B cell (primary cell): ENCODE measurements around the gene SLC22A15. TPM values are rescaled to one million over a fixed set of nuclear protein-coding genes. Genes with fewer than 3 reads are reported as not detected.
"Not testable (repeated sequence)": the region's sequence is repeated elsewhere in the genome, so short reads cannot be mapped to it uniquely, and the experiment has no call there.

Source experiments
- ATAC-seq: fragments of 200-7000 bp; cut with Tn5 transposase; one replicate; pipeline ENCODE4 v1.10.0; 2021; ENCODE audit warnings: low read depth, mild to moderate bottlenecking, moderate number of reproducible peaks, moderate library complexity
- CTCF ChIA-PET: fragments of 350-600 bp; sonication (Branson Sonifier 250); formaldehyde crosslinking; loops from one replicate; lab custom pipeline; 2021; ENCODE audit warnings: antibody characterized with exemption, inconsistent platforms; lab: Charles Lee
- POLR2A ChIA-PET: fragments of 350-600 bp; sonication (Branson Sonifier 250); formaldehyde crosslinking; loops from one replicate; lab custom pipeline; 2021; ENCODE audit warnings: antibody characterized with exemption; lab: Charles Lee
- DNase-seq: peaks from one replicate; pipeline ENCODE4 v3.0.0; 2013
- H2AFZ ChIP-seq: 2 replicates; pipeline ENCODE4 v1.6.1; 2012; ENCODE audit warnings: mild to moderate bottlenecking, low read depth, low read length; ENCODE audit not compliant: insufficient read depth, poor library complexity, severe bottlenecking
- H3K27ac ChIP-seq, 2 donors: 1 replicate in 1 of 2; 2 replicates in 1 of 2; pipeline ENCODE4 v1.5.1; 2012 to 2013; ENCODE audit warnings: low read length in 2 of 2, mild to moderate bottlenecking in 2 of 2, moderate library complexity in 1 of 2
- H3K27me3 ChIP-seq, 4 experiments: fragments of 200-600 bp in 1 of 4; sonication (generic) in 1 of 4; replicated peaks in 1 of 4; 1 replicate in 2 of 4; 2 replicates in 2 of 4; pipeline versions ENCODE4 v1.6.1 to v1.7.0; 2013 to 2016; ENCODE audit warnings: low read length in 3 of 4, mild to moderate bottlenecking in 2 of 4, mixed read lengths in 1 of 4, moderate library complexity in 1 of 4; ENCODE audit not compliant: insufficient read depth in 4 of 4, control insufficient read depth in 3 of 4; ENCODE audit errors: control extremely low read depth in 1 of 4
- H3K36me3 ChIP-seq, 2 experiments: replicated peaks in 1 of 2; 1 replicate in 1 of 2; 2 replicates in 1 of 2; pipeline versions ENCODE4 v1.6.1 to v1.7.1; 2013; ENCODE audit warnings: low read length in 1 of 2; ENCODE audit not compliant: insufficient read depth in 2 of 2, control insufficient read depth in 1 of 2; ENCODE audit errors: control extremely low read depth in 1 of 2, extremely low read depth in 1 of 2
- H3K4me1 ChIP-seq, 2 donors: fragments of 200-600 bp in 1 of 2; sonication (generic) in 1 of 2; 1 replicate in 1 of 2; 2 replicates in 1 of 2; pipeline versions ENCODE4 v1.5.1 to v1.6.1; 2013 to 2017; ENCODE audit warnings: low read length in 2 of 2; ENCODE audit not compliant: control insufficient read depth in 2 of 2, insufficient read depth in 2 of 2
- H3K4me2 ChIP-seq: replicated peaks from 2 replicates; pipeline ENCODE3; 2012; ENCODE audit warnings: mild to moderate bottlenecking, low read depth, low read length; ENCODE audit not compliant: poor library complexity, severe bottlenecking
- H3K4me3 ChIP-seq, 5 experiments: fragments of 200-600 bp in 1 of 5; sonication (generic) in 1 of 5; 1 replicate in 3 of 5; 2 replicates in 2 of 5; pipeline versions ENCODE4 v1.5.1 to v1.7.0; 2011 to 2016; ENCODE audit warnings: low read length in 4 of 5, mild to moderate bottlenecking in 4 of 5, low read depth in 2 of 5, control low read depth in 1 of 5, moderate library complexity in 1 of 5; ENCODE audit not compliant: insufficient read depth in 1 of 5; ENCODE audit errors: control extremely low read depth in 1 of 5, extremely low read depth in 1 of 5
- H3K79me2 ChIP-seq: fragments of 200-600 bp; sonication (generic); one replicate; pipeline ENCODE4 v1.6.0; 2016; ENCODE audit warnings: low read length; ENCODE audit not compliant: control insufficient read depth, insufficient read depth
- H3K9ac ChIP-seq: fragments of 200-600 bp; sonication (generic); 2 replicates; pipeline ENCODE4 v1.6.1; 2017; ENCODE audit warnings: mild to moderate bottlenecking, low read length, moderate library complexity
- H3K9me3 ChIP-seq, 3 donors: one replicate each; pipeline versions ENCODE4 v1.6.1 to v1.7.1; 2013; ENCODE audit warnings: low read length in 2 of 3; ENCODE audit not compliant: control insufficient read depth in 2 of 3, insufficient read depth in 1 of 3; ENCODE audit errors: control extremely low read depth in 1 of 3
- H4K20me1 ChIP-seq: 2 replicates; pipeline ENCODE4 v1.6.0; 2012; ENCODE audit warnings: mild to moderate bottlenecking, low read length; ENCODE audit not compliant: insufficient read depth, control insufficient read depth, poor library complexity, severe bottlenecking
- H3K27ac Mint-ChIP-seq: one replicate; pipeline ENCODE4 v1.8.0; 2021; ENCODE audit warnings: mixed read lengths
- H3K27me3 Mint-ChIP-seq: one replicate; pipeline ENCODE4 v1.8.0; 2021; ENCODE audit warnings: mixed read lengths
- H3K4me1 Mint-ChIP-seq: one replicate; pipeline ENCODE4 v1.8.0; 2021; ENCODE audit warnings: mixed read lengths
- H3K4me3 Mint-ChIP-seq: one replicate; pipeline ENCODE4 v1.8.0; 2021; ENCODE audit warnings: mixed read lengths
- H3K9me3 Mint-ChIP-seq: one replicate; pipeline ENCODE4 v1.8.0; 2022; ENCODE audit warnings: mixed read lengths; ENCODE audit not compliant: insufficient read depth
- EZH2 ChIP-seq: IDR thresholded peaks from 2 replicates; pipeline ENCODE4 v1.6.1; 2012; ENCODE audit warnings: borderline replicate concordance, low read depth, mild to moderate bottlenecking, moderate library complexity, low read length; ENCODE audit not compliant: insufficient read depth, poor library complexity, severe bottlenecking
- WGBS: methylation state at CpG from one replicate; pipeline ENCODE4 v1.1.5; 2013; ENCODE audit warnings: missing lambda C conversion rate; ENCODE audit not compliant: insufficient coverage; 5-methylcytosine and 5-hydroxymethylcytosine counted together
- intact Hi-C: fragments of 100-400 bp; cut with micrococcal nuclease; formaldehyde crosslinking; loops from one replicate; pipeline ENCODE4 v1.10.0; 2022
- polyA plus RNA-seq: library from polyadenylated mRNA; depleted of rRNA; stranded (reverse); fragments of >200 nt; gene quantifications from 2 replicates; pipeline ENCODE4 v1.2.3, GENCODE V29; 2012
- total RNA-seq, 2 donors: library from RNA; stranded (reverse); fragments of 120-200 nt in 1 of 2; gene quantifications; 1 replicate in 1 of 2; 2 replicates in 1 of 2; pipeline versions ENCODE4 v1.2.3 to v1.2.4, GENCODE V29; 2013 to 2022
- TF ChIP-seq, protein P1 (sequence below): fragments of 200-600 bp; IDR thresholded peaks from one replicate; pipeline ENCODE4 v1.8.0; 2022; ENCODE audit warnings: antibody characterized with exemption, mild to moderate bottlenecking

SLC22A15 gene
- total and polyA plus RNA-seq, 2 donors (not counting 1 experiment from before 2014, with no cell fraction given): 3.9 to 7.5 TPM

DNA sequence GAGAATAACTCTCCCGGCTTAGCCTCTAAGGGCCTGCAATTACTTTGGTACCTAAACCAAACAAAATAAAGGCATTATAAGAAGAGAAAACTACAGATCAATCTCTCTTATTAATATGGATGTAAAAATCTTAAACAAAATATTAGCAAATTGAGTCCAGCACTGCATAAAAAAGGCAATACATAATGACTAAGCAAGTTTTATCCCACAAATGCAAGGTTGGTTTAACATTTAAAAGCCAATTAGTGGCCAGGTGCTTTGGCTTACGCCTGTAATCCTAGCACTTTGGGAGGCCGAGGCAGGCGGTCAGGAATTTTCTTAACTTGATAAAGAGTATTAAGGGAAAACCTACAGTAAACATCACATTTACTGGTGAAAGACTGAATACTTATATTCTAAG, 67.8 kb downstream of the SLC22A15 start:
- Histone ChIP-seq H3K79me2 (no peaks in the 10 kb centered on the region), H4K20me1 (no peaks in the 10 kb centered on the region), H3K36me3 (no peaks in the 10 kb centered on the region), H3K27ac (no peak overlapping the region), H3K4me2 (no peak overlapping the region), H3K27me3 (no peaks in the 10 kb centered on the region), H3K9me3 (peaks cover 0 to 7% (median 0%) of the 10 kb centered on the region in 3 donors), H3K9ac (no peak overlapping the region), H2AFZ (no peak overlapping the region), H3K4me3 (no peak overlapping the region), H3K4me1 (no peaks in the 10 kb centered on the region)
- ATAC-seq: no peak
- peaks cover 5% of the 10 kb centered on the region for H3K27me3 Mint-ChIP-seq
- no peak for DNase-seq
- ChIA-PET POLR2A (no interaction called here), CTCF (no interaction called here)
- no peaks in the 10 kb centered on the region for H3K4me1 Mint-ChIP-seq
- H3K9me3 Mint-ChIP-seq: no peaks in the 10 kb centered on the region
- no peak overlapping the region for H3K27ac Mint-ChIP-seq
- intact Hi-C loops: no loop called here
- no CpG with 5 or more reads among the region's 4 CpGs for WGBS
- H3K4me3 Mint-ChIP-seq: no peak overlapping the region
- TF ChIP-seq, protein P1, sequence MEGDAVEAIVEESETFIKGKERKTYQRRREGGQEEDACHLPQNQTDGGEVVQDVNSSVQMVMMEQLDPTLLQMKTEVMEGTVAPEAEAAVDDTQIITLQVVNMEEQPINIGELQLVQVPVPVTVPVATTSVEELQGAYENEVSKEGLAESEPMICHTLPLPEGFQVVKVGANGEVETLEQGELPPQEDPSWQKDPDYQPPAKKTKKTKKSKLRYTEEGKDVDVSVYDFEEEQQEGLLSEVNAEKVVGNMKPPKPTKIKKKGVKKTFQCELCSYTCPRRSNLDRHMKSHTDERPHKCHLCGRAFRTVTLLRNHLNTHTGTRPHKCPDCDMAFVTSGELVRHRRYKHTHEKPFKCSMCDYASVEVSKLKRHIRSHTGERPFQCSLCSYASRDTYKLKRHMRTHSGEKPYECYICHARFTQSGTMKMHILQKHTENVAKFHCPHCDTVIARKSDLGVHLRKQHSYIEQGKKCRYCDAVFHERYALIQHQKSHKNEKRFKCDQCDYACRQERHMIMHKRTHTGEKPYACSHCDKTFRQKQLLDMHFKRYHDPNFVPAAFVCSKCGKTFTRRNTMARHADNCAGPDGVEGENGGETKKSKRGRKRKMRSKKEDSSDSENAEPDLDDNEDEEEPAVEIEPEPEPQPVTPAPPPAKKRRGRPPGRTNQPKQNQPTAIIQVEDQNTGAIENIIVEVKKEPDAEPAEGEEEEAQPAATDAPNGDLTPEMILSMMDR: no peak
- TF ChIP-seq EZH2: no peak

GRCh38 chr1:116046933-116047332, 70.6 kb downstream of the SLC22A15 start:
- H4K20me1 ChIP-seq, H3K4me3 ChIP-seq, H3K4me3 Mint-ChIP-seq, ATAC-seq, H3K9me3 Mint-ChIP-seq, H3K27me3 Mint-ChIP-seq, POLR2A ChIA-PET, H3K27ac ChIP-seq, H3K9me3 ChIP-seq, DNase-seq, H3K27ac Mint-ChIP-seq, H3K4me2 ChIP-seq, H3K27me3 ChIP-seq, CTCF ChIA-PET, intact Hi-C loops, H3K79me2 ChIP-seq, H3K4me1 Mint-ChIP-seq, H3K9ac ChIP-seq, H3K4me1 ChIP-seq, H3K36me3 ChIP-seq, H2AFZ ChIP-seq: not testable (repeated sequence)
- WGBS: 89% methylated on average over 8 of the region's 8 CpGs

DNA sequence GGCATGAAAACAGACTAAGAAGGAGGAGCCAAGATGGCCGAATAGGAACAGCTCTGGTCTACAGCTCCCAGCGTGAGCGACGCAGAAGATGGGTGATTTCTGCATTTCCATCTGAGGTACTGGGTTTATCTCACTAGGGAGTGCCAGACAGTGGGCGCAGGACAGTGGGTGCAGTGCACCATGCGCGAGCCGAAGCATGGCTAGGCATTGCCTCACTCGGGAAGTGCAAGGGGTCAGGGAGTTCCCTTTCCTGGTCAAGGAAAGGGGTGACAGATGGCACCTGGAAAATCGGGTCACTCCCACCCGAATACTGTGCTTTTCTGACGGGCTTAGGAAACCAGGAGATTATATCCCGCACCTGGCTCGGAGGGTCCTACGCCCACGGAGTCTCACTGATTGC, 75.6 kb downstream of the SLC22A15 start:
- H3K4me2 ChIP-seq, H3K4me1 ChIP-seq, ATAC-seq, intact Hi-C loops, H3K9me3 ChIP-seq, H3K27ac ChIP-seq, H3K27me3 ChIP-seq, H3K4me3 ChIP-seq, H3K27ac Mint-ChIP-seq, H2AFZ ChIP-seq, POLR2A ChIA-PET, DNase-seq, H3K9ac ChIP-seq, H3K36me3 ChIP-seq, H3K9me3 Mint-ChIP-seq, CTCF ChIA-PET, H3K79me2 ChIP-seq, H3K27me3 Mint-ChIP-seq, H4K20me1 ChIP-seq, H3K4me3 Mint-ChIP-seq, H3K4me1 Mint-ChIP-seq: not testable (repeated sequence)
- WGBS: over 99% methylated on average over 14 of the region's 16 CpGs
